Vagina (tissue), 2 donors: ENCODE results near the gene ADAM17.

Experiments
- POLR2A ChIP-seq, 2 donors: fragments of 450-650 bp; IDR thresholded peaks; one replicate each; pipeline ENCODE4 v1.6.1; 2017; ENCODE audit warnings: antibody characterized with exemption in 2 of 2, mild to moderate bottlenecking in 2 of 2, moderate library complexity in 2 of 2
- TF ChIP-seq, protein P1 (sequence below), 3 experiments: fragments of 450-650 bp in 2 of 3; fragments of 200-600 bp in 1 of 3; sonication (generic) in 1 of 3; IDR thresholded peaks; one replicate each; pipeline ENCODE4 v1.5.1; 2017 to 2019; ENCODE audit warnings: antibody characterized with exemption in 3 of 3, mild to moderate bottlenecking in 2 of 3, moderate library complexity in 2 of 3

DNA sequence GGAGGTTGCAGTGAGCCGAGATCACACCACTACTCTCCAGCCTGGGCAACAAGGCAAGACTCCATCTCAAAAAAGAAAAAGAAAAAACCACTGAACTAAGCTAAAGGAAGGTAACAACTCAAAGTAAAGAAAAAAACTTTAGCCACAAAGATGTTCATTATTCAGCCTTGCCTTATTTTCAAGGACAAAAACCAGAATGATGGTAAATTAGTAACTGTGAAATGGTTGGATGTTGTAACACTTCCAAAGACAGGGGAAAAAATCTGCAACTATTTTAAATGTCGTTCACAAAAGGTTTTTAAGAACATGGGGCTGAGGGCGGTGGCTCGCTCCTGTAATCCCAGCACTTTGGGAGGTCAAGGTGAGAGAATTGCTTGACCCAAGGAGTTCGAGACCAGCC is 10.1 kb downstream of the ADAM17 start:
- TF ChIP-seq, protein P1, sequence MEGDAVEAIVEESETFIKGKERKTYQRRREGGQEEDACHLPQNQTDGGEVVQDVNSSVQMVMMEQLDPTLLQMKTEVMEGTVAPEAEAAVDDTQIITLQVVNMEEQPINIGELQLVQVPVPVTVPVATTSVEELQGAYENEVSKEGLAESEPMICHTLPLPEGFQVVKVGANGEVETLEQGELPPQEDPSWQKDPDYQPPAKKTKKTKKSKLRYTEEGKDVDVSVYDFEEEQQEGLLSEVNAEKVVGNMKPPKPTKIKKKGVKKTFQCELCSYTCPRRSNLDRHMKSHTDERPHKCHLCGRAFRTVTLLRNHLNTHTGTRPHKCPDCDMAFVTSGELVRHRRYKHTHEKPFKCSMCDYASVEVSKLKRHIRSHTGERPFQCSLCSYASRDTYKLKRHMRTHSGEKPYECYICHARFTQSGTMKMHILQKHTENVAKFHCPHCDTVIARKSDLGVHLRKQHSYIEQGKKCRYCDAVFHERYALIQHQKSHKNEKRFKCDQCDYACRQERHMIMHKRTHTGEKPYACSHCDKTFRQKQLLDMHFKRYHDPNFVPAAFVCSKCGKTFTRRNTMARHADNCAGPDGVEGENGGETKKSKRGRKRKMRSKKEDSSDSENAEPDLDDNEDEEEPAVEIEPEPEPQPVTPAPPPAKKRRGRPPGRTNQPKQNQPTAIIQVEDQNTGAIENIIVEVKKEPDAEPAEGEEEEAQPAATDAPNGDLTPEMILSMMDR (IDR thresholded peaks at IDR 0.05), result no peak
- TF ChIP-seq POLR2A (IDR thresholded peaks at IDR 0.05), result no peak
